ENCODE data around the gene AKAP3. TPM values are rescaled to one million over a fixed set of nuclear protein-coding genes. Genes with fewer than 3 reads are reported as not detected.

AKAP3 gene
- total RNA-seq, 4 donors from 2014 or later = 0.39 to 0.83 (median 0.73) TPM

- Histone ChIP-seq H3K27me3 (no peaks in the 10 kb centered on the region), H3K4me3 (no peak overlapping the region), H3K36me3 (peaks cover 0 to 30% (median 29%) of the 10 kb centered on the region in 4 donors), H3K9me3 (no peaks in the 10 kb centered on the region), H3K4me1 (no peaks in the 10 kb centered on the region), H3K27ac (replicated peaks in 1 of 4) (no peak overlapping the region)
- intact Hi-C loops (cut with DNase I) = no loop called here
- 96% methylated on average over 2 of the region's 2 CpGs for WGBS
- no peak for TF ChIP-seq CTCF (IDR thresholded peaks at IDR 0.05)
- no peak for TF ChIP-seq POLR2A (IDR thresholded peaks at IDR 0.05; ENCODE audit: low read depth)
- no peak for TF ChIP-seq EP300 (IDR thresholded peaks at IDR 0.05)
- TF ChIP-seq POLR2AphosphoS5 (IDR thresholded peaks at IDR 0.05) = no peak
- DNase-seq (ENCODE audit: extremely low spot score) = no peak
Measured at GRCh38 chr12:4679711-4680110, 30.9 kb upstream of the AKAP3 start.

GRCh38 chr12:4665236-4665635 is 16.4 kb upstream of the AKAP3 start:
- Histone ChIP-seq H3K27ac (replicated peaks in 1 of 4) (no peak overlapping the region), H3K27me3 (no peaks in the 10 kb centered on the region), H3K4me3 (no peak overlapping the region), H3K36me3 (peaks cover 75 to 100% (median 89%) of the 10 kb centered on the region in 4 donors), H3K9me3 (no peaks in the 10 kb centered on the region), H3K4me1 (no peaks in the 10 kb centered on the region)
- DNase-seq (ENCODE audit: extremely low spot score) = no peak
- 90% methylated on average over 3 of the region's 3 CpGs for WGBS
- TF ChIP-seq POLR2AphosphoS5 (IDR thresholded peaks at IDR 0.05) = no peak
- TF ChIP-seq CTCF (IDR thresholded peaks at IDR 0.05) = no peak
- TF ChIP-seq EP300 (IDR thresholded peaks at IDR 0.05) = no peak
- no peak for TF ChIP-seq POLR2A (IDR thresholded peaks at IDR 0.05; ENCODE audit: low read depth)
- intact Hi-C loops (cut with DNase I) = no loop called here

- no peaks in the 10 kb centered on the region for H3K4me1 ChIP-seq
- TF ChIP-seq POLR2AphosphoS5 (IDR thresholded peaks at IDR 0.05) (no peak), EP300 (IDR thresholded peaks at IDR 0.05) (no peak), POLR2A (IDR thresholded peaks at IDR 0.05; ENCODE audit: low read depth) (no peak), CTCF (IDR thresholded peaks at IDR 0.05) (no peak)
- no peak for DNase-seq (ENCODE audit: extremely low spot score)
- no peak overlapping the region for H3K4me3 ChIP-seq
- intact Hi-C loops (cut with DNase I) = no loop called here
- no peak overlapping the region for H3K27ac ChIP-seq (replicated peaks in 1 of 4)
- no peaks in the 10 kb centered on the region for H3K9me3 ChIP-seq
- WGBS = 53% methylated on average over 3 of the region's 3 CpGs
- peaks cover 75 to 100% (median 89%) of the 10 kb centered on the region in 4 donors for H3K36me3 ChIP-seq
- no peaks in the 10 kb centered on the region for H3K27me3 ChIP-seq
Measured at GRCh38 chr12:4663971-4664505, 15.2 kb upstream of the AKAP3 start.

GRCh38 chr12:4653691-4654090 is 4.8 kb upstream of the AKAP3 start:
- intact Hi-C loops (cut with DNase I) = no loop called here
- WGBS = 60% methylated on average over 2 of the region's 2 CpGs
- Histone ChIP-seq H3K9me3 (no peaks in the 10 kb centered on the region), H3K27me3 (no peaks in the 10 kb centered on the region), H3K27ac (replicated peaks in 1 of 4) (no peak overlapping the region), H3K4me1 (peaks cover 27 to 46% (median 38%) of the 10 kb centered on the region in 4 donors), H3K36me3 (peaks cover 38 to 47% (median 42%) of the 10 kb centered on the region in 4 donors), H3K4me3 (no peak overlapping the region)
- no peak for TF ChIP-seq CTCF (IDR thresholded peaks at IDR 0.05)
- no peak for TF ChIP-seq POLR2A (IDR thresholded peaks at IDR 0.05; ENCODE audit: low read depth)
- no peak for TF ChIP-seq POLR2AphosphoS5 (IDR thresholded peaks at IDR 0.05)
- no peak for TF ChIP-seq EP300 (IDR thresholded peaks at IDR 0.05)
- no peak for DNase-seq (ENCODE audit: extremely low spot score)

- no peaks in the 10 kb centered on the region for H3K9me3 ChIP-seq
- no peaks in the 10 kb centered on the region for H3K27me3 ChIP-seq
- DNase-seq (ENCODE audit: extremely low spot score) = no peak
- peaks cover 27 to 48% (median 39%) of the 10 kb centered on the region in 4 donors for H3K4me1 ChIP-seq
- H3K36me3 ChIP-seq = peaks cover 34 to 43% (median 38%) of the 10 kb centered on the region in 4 donors
- TF ChIP-seq CTCF (IDR thresholded peaks at IDR 0.05) = no peak
- no peak for TF ChIP-seq POLR2AphosphoS5 (IDR thresholded peaks at IDR 0.05)
- no peak for TF ChIP-seq EP300 (IDR thresholded peaks at IDR 0.05)
- no peak for TF ChIP-seq POLR2A (IDR thresholded peaks at IDR 0.05; ENCODE audit: low read depth)
- intact Hi-C loops (cut with DNase I) = no loop called here
- no peak overlapping the region for H3K4me3 ChIP-seq
- no peak overlapping the region for H3K27ac ChIP-seq (replicated peaks in 1 of 4)
Measured at GRCh38 chr12:4653257-4653656, 4.4 kb upstream of the AKAP3 start.
